Measurements from ENCODE around the gene PRSS8.
"Not testable (repeated sequence)": the region's sequence is repeated elsewhere in the genome, so short reads cannot be mapped to it uniquely, and the experiment has no call there.

PRSS8 gene

DNA sequence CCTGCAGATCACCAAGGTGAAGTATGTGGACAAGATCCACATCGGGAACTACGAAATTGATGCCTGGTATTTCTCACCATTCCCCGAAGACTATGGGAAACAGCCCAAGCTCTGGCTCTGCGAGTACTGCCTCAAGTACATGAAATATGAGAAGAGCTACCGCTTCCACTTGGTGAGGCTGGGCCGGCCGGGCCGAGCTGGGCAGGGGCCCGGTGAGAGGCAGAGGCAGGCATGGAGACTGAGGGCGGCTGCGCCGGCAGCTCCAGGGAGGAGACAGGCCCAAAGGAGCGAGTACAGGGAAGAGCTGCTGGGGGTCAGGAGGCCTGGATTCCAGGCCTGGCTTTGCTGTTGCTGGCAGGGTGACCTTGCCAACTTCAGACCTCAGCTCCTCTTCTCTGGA is 8.3 kb downstream of the PRSS8 start:
- DNase-seq, result no peak

DNA sequence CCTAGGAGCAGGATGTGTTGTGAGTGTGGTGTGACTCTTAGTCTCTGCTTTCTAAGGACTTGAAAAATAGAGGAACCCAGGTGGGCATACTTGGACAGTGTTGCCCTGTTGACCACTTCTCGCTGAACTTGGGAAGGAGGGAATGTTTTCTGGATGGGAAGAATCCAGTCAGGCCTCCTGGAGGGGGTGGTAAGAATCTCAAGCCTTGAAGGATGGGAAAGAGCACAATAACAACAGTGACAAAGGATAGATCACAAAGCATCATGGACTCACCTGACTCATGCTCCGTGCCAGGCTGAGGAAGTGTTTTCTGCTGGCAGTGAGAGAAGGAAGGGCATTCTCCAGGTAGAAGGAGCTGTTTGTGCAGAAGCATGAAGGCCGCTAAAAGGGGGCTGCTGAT is 9.7 kb downstream of the PRSS8 start:
- DNase-seq, result no peak

DNA sequence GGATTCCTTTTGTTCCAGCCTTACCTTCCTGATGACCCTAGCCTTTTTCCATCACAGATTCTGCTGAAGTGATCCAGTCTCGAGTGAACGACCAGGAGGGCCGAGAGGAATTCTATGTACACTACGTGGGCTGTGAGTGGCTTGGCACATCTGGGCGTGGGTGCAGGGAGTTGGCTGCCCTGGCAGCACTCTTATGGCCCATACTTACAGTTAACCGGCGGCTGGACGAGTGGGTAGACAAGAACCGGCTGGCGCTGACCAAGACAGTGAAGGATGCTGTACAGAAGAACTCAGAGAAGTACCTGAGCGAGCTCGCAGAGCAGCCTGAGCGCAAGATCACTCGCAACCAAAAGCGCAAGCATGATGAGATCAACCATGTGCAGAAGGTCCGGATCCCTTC is 15.4 kb downstream of the PRSS8 start:
- DNase-seq, result no peak

- peak; percentile 17 for DNase-seq
Measured at GRCh38 chr16:31118223-31119155, 17.0 kb downstream of the PRSS8 start.

DNA sequence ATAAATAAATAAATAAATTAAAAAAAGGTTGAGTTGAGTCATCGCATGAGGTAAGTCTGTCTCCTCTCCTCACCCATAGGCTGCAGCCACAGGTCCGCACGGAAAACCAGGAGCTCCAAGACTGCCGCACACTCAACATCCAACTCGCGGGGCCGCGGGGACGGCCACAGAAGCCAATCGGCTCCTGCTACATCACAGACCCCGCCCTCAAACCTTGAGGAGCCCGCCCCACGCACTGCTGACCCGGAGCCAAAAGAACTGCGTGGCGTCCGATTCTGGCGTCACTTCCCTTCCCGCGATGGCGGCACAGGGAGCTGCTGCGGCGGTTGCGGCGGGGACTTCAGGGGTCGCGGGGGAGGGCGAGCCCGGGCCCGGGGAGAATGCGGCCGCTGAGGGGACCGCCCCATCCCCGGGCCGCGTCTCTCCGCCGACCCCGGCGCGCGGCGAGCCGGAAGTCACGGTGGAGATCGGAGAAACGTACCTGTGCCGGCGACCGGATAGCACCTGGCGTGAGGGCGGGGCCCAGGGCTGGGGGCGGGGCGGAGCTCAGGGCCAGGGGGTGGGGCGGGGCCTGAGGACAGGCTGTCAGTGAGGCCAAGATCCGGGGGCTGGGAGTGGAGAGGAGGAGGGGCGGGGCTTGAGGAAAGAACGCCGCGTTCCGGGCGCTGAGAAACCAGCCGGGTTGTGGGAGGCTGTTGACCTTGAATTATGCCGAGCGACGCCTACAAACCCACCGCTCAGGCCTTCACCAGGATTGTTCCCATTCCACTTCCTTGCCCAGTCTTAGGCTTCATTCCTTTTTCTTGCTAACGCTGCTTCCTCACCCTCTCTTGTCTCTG is 17.9 kb downstream of the PRSS8 start, which contains the start of gene KAT8:
TSS of gene KAT8 (plus strand) at position 281 of the 839 bp plus-strand sequence. CDS start at position 299, 18 bp downstream.
- DNase-seq, result peak; percentile 98

DNA sequence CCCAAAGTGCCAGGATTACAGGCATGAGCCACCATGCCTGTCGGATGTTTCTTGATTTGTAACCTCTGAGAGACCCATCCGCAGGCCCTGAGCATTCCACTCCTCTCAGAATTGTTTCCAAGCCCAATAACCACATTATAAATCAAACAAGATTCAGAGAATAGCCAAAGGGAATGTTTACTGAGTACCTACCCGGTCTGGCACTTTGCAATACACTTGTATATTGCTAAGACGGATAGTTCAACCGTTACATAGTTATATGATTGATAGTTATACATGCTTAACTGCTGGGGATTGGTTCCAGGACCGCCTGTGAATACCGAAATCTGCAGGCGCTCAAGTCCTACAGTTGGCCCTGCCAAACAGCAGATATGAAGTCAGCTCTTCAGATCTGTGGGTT is 21.1 kb downstream of the PRSS8 start:
- DNase-seq, result no peak

DNA sequence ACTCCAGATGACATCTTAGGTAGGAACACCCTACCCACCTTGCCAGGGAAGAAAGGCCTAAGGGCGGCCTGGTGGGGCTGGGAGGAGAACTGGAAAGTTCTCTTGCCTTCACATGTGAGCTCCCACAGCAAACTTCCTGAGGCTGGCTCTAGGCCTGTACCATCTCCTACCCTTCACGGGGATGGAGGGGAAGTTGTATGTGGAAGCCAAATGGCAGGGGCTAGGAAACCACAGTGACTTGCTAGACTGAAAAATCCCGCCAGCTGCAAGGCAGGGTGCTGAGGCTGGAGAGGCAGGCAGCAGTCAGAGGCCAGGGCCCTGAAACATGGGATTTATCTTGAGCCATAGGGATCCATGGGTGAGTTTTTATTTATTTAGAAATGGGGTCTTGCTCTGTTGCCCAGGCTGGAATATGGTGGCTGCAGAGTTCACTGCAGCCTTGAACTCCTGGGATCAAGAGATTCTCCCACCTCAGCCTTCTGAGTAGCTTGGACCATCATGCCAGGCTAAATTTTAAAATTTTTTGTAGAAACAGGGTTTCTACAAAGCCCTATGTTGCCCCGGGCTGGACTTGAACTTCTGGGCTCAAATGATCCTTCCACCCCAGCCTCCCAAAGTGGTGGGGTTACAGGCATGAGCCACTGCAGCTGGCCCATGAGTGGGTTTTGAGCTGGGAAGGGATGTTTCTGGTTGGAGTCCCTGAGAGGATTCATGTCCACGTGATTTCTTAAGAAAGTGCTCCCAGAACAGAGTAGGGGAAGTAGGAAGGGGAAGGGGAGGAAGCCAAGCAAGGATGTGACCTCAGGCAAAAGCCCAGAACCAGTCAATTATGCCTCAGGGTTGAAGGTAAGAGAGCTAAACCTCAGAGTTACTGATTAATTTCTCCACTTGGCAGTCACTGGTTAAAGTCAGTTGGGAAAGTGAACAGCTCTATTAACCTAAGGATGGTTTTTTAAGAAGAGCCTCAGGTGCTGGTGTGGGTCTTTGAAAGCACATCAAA is 22.1 kb downstream of the PRSS8 start:
- DNase-seq, result no peak

DNA sequence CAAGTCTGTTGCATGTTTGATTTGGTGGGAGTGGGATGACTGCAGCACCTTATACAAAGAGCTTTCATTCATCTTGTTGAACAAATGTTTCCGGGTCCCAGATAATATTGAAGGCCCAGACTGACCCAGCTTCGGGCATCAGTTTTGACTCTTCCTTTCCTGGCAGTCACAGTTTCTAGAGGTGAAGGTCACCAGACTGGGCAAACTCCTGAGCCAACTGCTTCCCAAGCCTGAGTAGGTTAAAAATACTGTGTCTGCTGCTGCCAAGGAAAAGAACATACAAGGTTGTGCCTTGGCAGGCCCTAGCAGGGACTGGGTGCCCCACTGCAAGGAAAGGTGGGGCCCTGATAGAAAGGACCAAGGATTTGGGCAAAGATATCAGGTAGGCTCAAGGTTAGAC is 22.8 kb downstream of the PRSS8 start:
- no peak for DNase-seq

DNA sequence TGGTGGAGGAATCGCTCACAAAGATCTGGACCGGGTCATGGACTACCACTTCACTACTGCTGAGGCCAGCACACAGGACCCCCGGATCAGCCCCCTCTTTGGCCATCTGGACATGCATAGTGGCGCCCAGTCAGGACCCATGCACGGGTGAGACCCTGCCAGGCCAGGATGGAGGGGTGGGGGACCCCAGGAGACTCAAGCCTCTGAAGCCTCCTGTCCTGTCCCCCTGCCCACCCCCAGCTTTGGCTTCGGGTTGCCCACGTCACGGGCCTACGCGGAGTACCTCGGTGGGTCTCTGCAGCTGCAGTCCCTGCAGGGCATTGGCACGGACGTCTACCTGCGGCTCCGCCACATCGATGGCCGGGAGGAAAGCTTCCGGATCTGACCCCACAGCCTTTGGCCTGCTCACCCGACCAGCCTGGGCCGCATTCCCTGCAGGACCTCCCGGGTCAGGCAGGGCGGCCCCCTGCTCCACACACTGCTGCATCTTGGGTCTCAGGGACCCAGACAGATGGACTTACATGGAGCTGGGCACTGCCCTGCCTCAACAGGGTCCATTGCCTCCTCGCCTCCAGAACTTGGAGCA is 23.6 kb downstream of the PRSS8 start:
- DNase-seq, result no peak

GRCh38 chr16:31110106-31111034 is 25.2 kb downstream of the PRSS8 start:
- no peak for DNase-seq

- no peak for DNase-seq
Measured at GRCh38 chr16:31109622-31110021, 25.9 kb downstream of the PRSS8 start.

GRCh38 chr16:31108794-31109558 is 26.6 kb downstream of the PRSS8 start:
- DNase-seq, result no peak

DNA sequence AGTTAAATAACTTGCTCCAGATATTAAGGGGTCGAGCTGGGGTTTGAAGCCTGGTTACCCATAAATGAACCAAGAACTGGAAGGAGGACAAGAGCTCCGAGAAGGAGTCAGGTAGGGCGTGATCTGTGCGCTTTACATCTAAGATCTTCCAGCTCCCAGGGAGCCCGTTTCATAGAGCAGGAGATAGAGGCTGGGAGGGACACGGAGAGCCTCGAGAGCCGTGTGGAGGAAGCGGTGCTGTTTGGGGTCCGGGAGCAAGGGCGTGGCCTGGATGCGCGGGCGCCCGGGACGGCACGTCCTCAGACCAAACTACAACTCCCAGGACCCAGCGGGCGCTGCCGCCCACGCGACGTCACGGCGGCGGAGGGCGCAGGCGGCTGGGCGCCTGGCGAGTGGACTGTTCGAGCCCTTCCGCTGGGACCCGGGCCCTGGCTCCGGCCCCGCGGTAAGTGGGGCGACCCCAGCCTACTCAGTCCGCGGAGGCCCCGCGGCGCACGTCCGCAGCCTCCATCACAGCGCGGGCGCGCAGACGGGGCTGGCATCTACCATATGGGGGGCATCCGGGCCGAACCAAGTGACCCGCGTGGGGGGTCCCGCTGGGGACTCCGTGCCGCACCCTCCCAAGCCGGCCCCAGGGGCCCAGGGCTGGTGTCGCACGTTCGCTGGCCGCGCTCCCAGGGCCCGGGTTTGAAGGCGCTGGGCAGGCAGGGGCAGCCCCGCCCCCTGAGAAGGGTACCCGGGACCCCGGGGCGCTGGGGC is 27.3 kb downstream of the PRSS8 start, which contains the start of gene BCKDK:
TSS of gene BCKDK (plus strand) at position 352 of the 759 bp plus-strand sequence. CDS start 838 bp downstream, outside the sequence.
- peak; percentile 75 for DNase-seq

DNA sequence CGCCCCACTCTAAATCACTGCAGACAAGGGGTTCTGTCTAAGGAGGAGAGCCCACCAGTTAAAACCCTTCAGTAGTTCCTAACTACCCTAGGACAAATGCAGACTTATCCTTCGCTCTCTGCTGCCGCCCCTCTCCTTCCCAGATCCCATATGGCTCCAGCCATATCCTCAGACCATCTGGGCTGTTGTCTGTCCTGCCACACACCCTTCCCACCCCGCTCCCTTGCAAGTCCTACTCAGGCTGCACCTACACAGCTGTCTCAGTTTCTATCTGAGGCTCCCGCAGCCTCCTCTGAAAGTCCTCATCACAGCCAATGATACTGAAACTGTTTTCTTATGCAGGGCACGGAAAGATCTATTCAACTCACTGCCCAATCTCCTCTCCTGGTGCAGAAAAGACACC is 28.1 kb downstream of the PRSS8 start:
- DNase-seq, result no peak

- no peak for DNase-seq
Measured at GRCh38 chr16:31106509-31107464, 28.7 kb downstream of the PRSS8 start.

GRCh38 chr16:31105677-31106213 is 29.8 kb downstream of the PRSS8 start:
- peak; percentile 55 for DNase-seq

- DNase-seq, result not testable (repeated sequence)
Measured at GRCh38 chr16:31100876-31101641, 34.5 kb downstream of the PRSS8 start.
